Muscle of leg (tissue), 11 donors: ENCODE data around the gene AIG1. TPM values are rescaled to one million over a fixed set of nuclear protein-coding genes. Genes with fewer than 3 reads are reported as not detected.

ENCODE experiments used
- DNase-seq: peaks from one replicate; pipeline ENCODE4 v3.0.0; 2013
- H3K27ac ChIP-seq: one replicate; pipeline ENCODE4 v1.5.1; 2013; ENCODE audit warnings: mild to moderate bottlenecking, low read length, control low read depth
- H3K27me3 ChIP-seq: one replicate; pipeline ENCODE4 v1.6.1; 2013; ENCODE audit warnings: low read length; ENCODE audit not compliant: control insufficient read depth, insufficient read depth
- H3K36me3 ChIP-seq: one replicate; pipeline ENCODE4 v1.6.1; 2013; ENCODE audit warnings: low read length; ENCODE audit not compliant: control insufficient read depth, insufficient read depth
- H3K4me1 ChIP-seq: one replicate; pipeline ENCODE4 v1.6.1; 2013; ENCODE audit warnings: low read length; ENCODE audit not compliant: control insufficient read depth, insufficient read depth
- H3K4me3 ChIP-seq: one replicate; pipeline ENCODE4 v1.5.1; 2013; ENCODE audit warnings: low read length, control low read depth
- H3K9me3 ChIP-seq: replicated peaks from 2 replicates; pipeline ENCODE4 v1.6.1; 2013; ENCODE audit warnings: low read depth, low read length; ENCODE audit not compliant: control insufficient read depth
- WGBS: methylation state at CpG from one replicate; pipeline ENCODE4 v1.1.5; 2013; ENCODE audit warnings: missing lambda C conversion rate; ENCODE audit not compliant: insufficient coverage; 5-methylcytosine and 5-hydroxymethylcytosine counted together
- polyA plus RNA-seq, 8 donors: library from polyadenylated mRNA; unstranded; fragments of 120-200 nt; gene quantifications; one replicate each; pipeline versions ENCODE4 v1.2.1 to v1.2.3, GENCODE V29; 2013; ENCODE audit warnings: inconsistent platforms in 1 of 8, low replicate concordance in 1 of 8; ENCODE audit not compliant: insufficient read length in 8 of 8, insufficient read depth in 1 of 8
- total RNA-seq: library from RNA; stranded (reverse); fragments of 120-200 nt; gene quantifications from one replicate; pipeline ENCODE4 v1.2.4, GENCODE V29; 2013

Gene AIG1
- total and polyA plus RNA-seq, 9 donors = 24.1 to 35.0 (median 30.2) TPM

GRCh38 chr6:143322386-143322785 lies 261.7 kb downstream of the AIG1 start:
- no peaks in the 10 kb centered on the region for H3K4me1 ChIP-seq
- no peaks in the 10 kb centered on the region for H3K36me3 ChIP-seq
- H3K9me3 ChIP-seq = peaks cover 7% of the 10 kb centered on the region
- H3K27me3 ChIP-seq = no peaks in the 10 kb centered on the region
- no peak overlapping the region for H3K4me3 ChIP-seq
- DNase-seq = peak; percentile 87
- H3K27ac ChIP-seq = no peak overlapping the region
- no CpG with 5 or more reads among the region's 4 CpGs for WGBS

- peak; percentile 45 for DNase-seq
- Histone ChIP-seq H3K27ac (no peak overlapping the region), H3K4me1 (no peaks in the 10 kb centered on the region), H3K36me3 (no peaks in the 10 kb centered on the region), H3K27me3 (no peaks in the 10 kb centered on the region), H3K4me3 (no peak overlapping the region), H3K9me3 (no peaks in the 10 kb centered on the region)
- no CpG with 5 or more reads among the region's 3 CpGs for WGBS
These were observed 263.2 kb downstream of the AIG1 start for GRCh38 chr6:143323729-143324470.

GRCh38 chr6:143325379-143326140 lies 264.9 kb downstream of the AIG1 start:
- DNase-seq = no peak
- Histone ChIP-seq H3K27ac (no peak overlapping the region), H3K4me3 (no peak overlapping the region), H3K9me3 (no peaks in the 10 kb centered on the region), H3K4me1 (no peaks in the 10 kb centered on the region), H3K27me3 (no peaks in the 10 kb centered on the region), H3K36me3 (no peaks in the 10 kb centered on the region)
- 94% methylated on average over 1 of the region's 1 CpG for WGBS

GRCh38 chr6:143328876-143329275 lies 268.2 kb downstream of the AIG1 start:
- no peaks in the 10 kb centered on the region for H3K9me3 ChIP-seq
- no peak for DNase-seq
- no CpG with 5 or more reads among the region's 1 CpG for WGBS
- H3K36me3 ChIP-seq = no peaks in the 10 kb centered on the region
- no peak overlapping the region for H3K4me3 ChIP-seq
- no peaks in the 10 kb centered on the region for H3K27me3 ChIP-seq
- H3K4me1 ChIP-seq = peaks cover 2% of the 10 kb centered on the region
- H3K27ac ChIP-seq = no peak overlapping the region

- Histone ChIP-seq H3K36me3 (no peaks in the 10 kb centered on the region), H3K4me3 (no peak overlapping the region), H3K4me1 (peaks cover 2% of the 10 kb centered on the region), H3K27me3 (no peaks in the 10 kb centered on the region), H3K9me3 (no peaks in the 10 kb centered on the region), H3K27ac (no peak overlapping the region)
- no peak for DNase-seq
- WGBS = no CpG with 5 or more reads among the region's 3 CpGs
These were observed 268.6 kb downstream of the AIG1 start for GRCh38 chr6:143329323-143329722.

- Histone ChIP-seq H3K9me3 (no peaks in the 10 kb centered on the region), H3K36me3 (no peaks in the 10 kb centered on the region), H3K4me1 (peaks cover 2% of the 10 kb centered on the region), H3K27me3 (no peaks in the 10 kb centered on the region), H3K27ac (no peak overlapping the region), H3K4me3 (no peak overlapping the region)
- DNase-seq = no peak
- no CpG with 5 or more reads among the region's 2 CpGs for WGBS
These were observed 270.7 kb downstream of the AIG1 start for GRCh38 chr6:143331362-143331761.

- DNase-seq = peak; percentile 87
- Histone ChIP-seq H3K4me3 (no peak overlapping the region), H3K4me1 (peaks cover 2% of the 10 kb centered on the region), H3K9me3 (no peaks in the 10 kb centered on the region), H3K27me3 (no peaks in the 10 kb centered on the region), H3K36me3 (no peaks in the 10 kb centered on the region), H3K27ac (no peak overlapping the region)
- no CpG with 5 or more reads among the region's 1 CpG for WGBS
These were observed 271.6 kb downstream of the AIG1 start for GRCh38 chr6:143332153-143332845.

GRCh38 chr6:143333081-143333480 lies 272.4 kb downstream of the AIG1 start:
- H3K9me3 ChIP-seq = no peaks in the 10 kb centered on the region
- peaks cover 2% of the 10 kb centered on the region for H3K4me1 ChIP-seq
- H3K27ac ChIP-seq = no peak overlapping the region
- no peaks in the 10 kb centered on the region for H3K27me3 ChIP-seq
- H3K36me3 ChIP-seq = no peaks in the 10 kb centered on the region
- H3K4me3 ChIP-seq = no peak overlapping the region
- no peak for DNase-seq
- WGBS = no CpG with 5 or more reads among the region's 2 CpGs

- Histone ChIP-seq H3K36me3 (no peaks in the 10 kb centered on the region), H3K4me3 (no peak overlapping the region), H3K9me3 (no peaks in the 10 kb centered on the region), H3K27me3 (no peaks in the 10 kb centered on the region), H3K4me1 (peaks cover 2% of the 10 kb centered on the region), H3K27ac (no peak overlapping the region)
- 93% methylated on average over 3 of the region's 7 CpGs for WGBS
- DNase-seq = peak; percentile 15
These were observed 273.2 kb downstream of the AIG1 start for GRCh38 chr6:143333749-143334520.
